Measurements from ENCODE around the gene FOXF1. TPM values are rescaled to one million over a fixed set of nuclear protein-coding genes. Genes with fewer than 3 reads are reported as not detected.

FOXF1 gene
- total and polyA plus RNA-seq, 2 of the 13 experiments (the other 11 are each of a cell fraction or from before 2014, with no cell fraction given) = not detected

DNA sequence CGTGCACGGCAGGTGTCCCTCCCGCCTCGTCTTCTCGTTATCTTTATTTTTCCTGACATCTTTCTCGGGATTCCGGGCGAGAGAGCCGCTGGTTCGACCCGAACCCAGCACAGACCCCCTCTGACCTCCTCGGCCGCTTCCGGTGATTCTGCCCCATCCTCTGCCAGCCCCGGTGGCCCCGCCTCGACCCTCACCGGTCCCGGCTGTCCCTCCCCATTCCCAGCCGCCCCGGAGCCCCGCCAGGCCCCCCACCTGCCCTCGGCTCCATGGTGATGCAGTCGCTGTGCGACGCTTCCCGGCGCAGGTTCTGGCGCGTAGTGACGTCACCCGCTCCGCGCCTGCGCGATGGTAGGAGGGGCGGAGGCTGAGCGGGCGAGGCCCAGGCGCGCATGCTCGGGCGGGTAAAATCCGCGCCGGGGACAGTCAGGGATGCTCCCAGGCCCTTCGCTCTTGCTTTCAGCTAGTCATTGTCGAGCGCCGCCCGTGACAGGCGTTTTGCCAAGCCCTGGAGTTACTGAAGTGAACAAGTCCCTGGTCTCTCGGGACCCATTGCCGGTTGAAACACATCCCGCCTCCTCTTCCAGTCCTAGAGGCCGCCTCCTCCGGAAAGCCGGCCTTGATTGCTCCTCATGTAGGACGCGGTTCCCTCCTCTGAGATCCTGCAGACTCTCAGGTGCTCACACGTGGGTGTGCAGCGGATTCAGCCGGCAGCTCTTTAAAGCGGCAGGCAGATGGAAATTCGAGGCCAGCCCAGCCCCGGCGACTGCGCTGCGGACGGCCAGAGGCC is 44.8 kb downstream of the FOXF1 start, which contains the start of gene MTHFSD:
Gene MTHFSD, minus strand, starts transcription at position 319 of the 787 bp plus-strand sequence. Its CDS starts 51 bp downstream, at position 268.
- ChIA-PET POLR2A (interaction anchor here (0.8 kb wide), 1 partner anchor 14 kb away, joined by 3 read pairs; no protein-coding TSS in a partner anchor), CTCF (ENCODE audit: low intra/inter-chr PET ratio, low total read pairs) (interaction anchor here (1.8 kb wide), 1 partner anchor 9 kb away, joined by 7 read pairs; no protein-coding TSS in a partner anchor)
- peak; percentile 75 for FAIRE-seq
- H3K27ac ChIP-seq (ENCODE audit: extremely low read length, insufficient read depth, low read length) = peak within 1 kb of the TSS; percentile 64
- intact Hi-C loops (cut with micrococcal nuclease; ENCODE audit: unreplicated experiment) (no loop called here), in situ Hi-C loops (cut with HindIII; ENCODE audit: extremely low pct_ligation_motif_present, low pct_unique_long_range_greater_than_20kb) (no loop called here)
- H3K4me2 ChIP-seq (ENCODE audit: low read depth, low read length) = peak within 1 kb of the TSS; percentile 89
- peak within 1 kb of the TSS; percentile 91 for H3K9ac ChIP-seq (ENCODE audit: insufficient read depth, low read depth, low read length)
- ATAC-seq = peak; percentile 94
- peaks cover 0 to 6% of the 10 kb centered on the region in 2 experiments; a peak in 2 of 5 replicates for H3K27me3 ChIP-seq (ENCODE audit: control insufficient read depth in 1 of 2, insufficient read depth in 2 of 2, low read length in 2 of 2)
- TSS peak; percentile 89 for BruUV-seq (replicated peaks)
- H3K79me2 ChIP-seq (ENCODE audit: insufficient read depth, low read length) = peaks cover 9% of the 10 kb centered on the region
- no peaks in the 10 kb centered on the region for H3K9me3 ChIP-seq (ENCODE audit: low read length)
- H3K4me3 ChIP-seq (replicated peaks in 1 of 3; ENCODE audit: insufficient read depth in 1 of 3, low read depth in 2 of 3, low read length in 3 of 3) = peak within 1 kb of the TSS; percentile 80 to 94 (median 94)
- peaks cover 3 to 18% of the 10 kb centered on the region in 2 experiments; a peak in 4 of 5 replicates for H3K36me3 ChIP-seq (replicated peaks in 1 of 2; ENCODE audit: control insufficient read depth in 1 of 2, insufficient read depth in 2 of 2, low read length in 2 of 2)
- WGBS (ENCODE audit: low lambda C conversion rate) = 9% methylated on average over 40 of the region's 70 CpGs
- DNase-seq (ENCODE audit: low spot score) = peak; percentile 85
- no peaks in the 10 kb centered on the region for H4K20me1 ChIP-seq (ENCODE audit: insufficient read depth, low read length)
- H3K4me1 ChIP-seq (ENCODE audit: insufficient read depth, low read length) = peaks cover 15% of the 10 kb centered on the region
- peak within 1 kb of the TSS; percentile 21 for H2AFZ ChIP-seq (ENCODE audit: low read length)
- TF ChIP-seq, protein P1, sequence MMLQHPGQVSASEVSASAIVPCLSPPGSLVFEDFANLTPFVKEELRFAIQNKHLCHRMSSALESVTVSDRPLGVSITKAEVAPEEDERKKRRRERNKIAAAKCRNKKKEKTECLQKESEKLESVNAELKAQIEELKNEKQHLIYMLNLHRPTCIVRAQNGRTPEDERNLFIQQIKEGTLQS (CRISPR knock-in tag; IDR thresholded peaks at IDR 0.05) = no peak
- TF ChIP-seq AFF4 (CRISPR knock-in tag; IDR thresholded peaks at IDR 0.05) (peak; percentile 51; the same call in 1 of the 2 replicates), ELF4 (CRISPR knock-in tag; IDR thresholded peaks at IDR 0.05; ENCODE audit: borderline replicate concordance) (peak; percentile 56; the same call in 1 of the 2 replicates), TCF12 (IDR thresholded peaks at IDR 0.05) (no peak), TCF12 (CRISPR knock-in tag; IDR thresholded peaks at IDR 0.05) (peak; percentile 24; the same call in 1 of the 2 replicates), PPARG (CRISPR knock-in tag; conservative IDR thresholded peaks at IDR 0.05) (0 out of 2 replicates have a peak, but pooled peaks have one; percentile 26), KMT2B (CRISPR knock-in tag; IDR thresholded peaks at IDR 0.05) (peak; percentile 97), PAX8 (CRISPR knock-in tag; IDR thresholded peaks at IDR 0.05; ENCODE audit: borderline replicate concordance) (no peak; the same call in 1 of the 2 replicates), ZNF17 (CRISPR knock-in tag; IDR thresholded peaks at IDR 0.05) (no peak)
- TF ChIP-seq, protein P2, sequence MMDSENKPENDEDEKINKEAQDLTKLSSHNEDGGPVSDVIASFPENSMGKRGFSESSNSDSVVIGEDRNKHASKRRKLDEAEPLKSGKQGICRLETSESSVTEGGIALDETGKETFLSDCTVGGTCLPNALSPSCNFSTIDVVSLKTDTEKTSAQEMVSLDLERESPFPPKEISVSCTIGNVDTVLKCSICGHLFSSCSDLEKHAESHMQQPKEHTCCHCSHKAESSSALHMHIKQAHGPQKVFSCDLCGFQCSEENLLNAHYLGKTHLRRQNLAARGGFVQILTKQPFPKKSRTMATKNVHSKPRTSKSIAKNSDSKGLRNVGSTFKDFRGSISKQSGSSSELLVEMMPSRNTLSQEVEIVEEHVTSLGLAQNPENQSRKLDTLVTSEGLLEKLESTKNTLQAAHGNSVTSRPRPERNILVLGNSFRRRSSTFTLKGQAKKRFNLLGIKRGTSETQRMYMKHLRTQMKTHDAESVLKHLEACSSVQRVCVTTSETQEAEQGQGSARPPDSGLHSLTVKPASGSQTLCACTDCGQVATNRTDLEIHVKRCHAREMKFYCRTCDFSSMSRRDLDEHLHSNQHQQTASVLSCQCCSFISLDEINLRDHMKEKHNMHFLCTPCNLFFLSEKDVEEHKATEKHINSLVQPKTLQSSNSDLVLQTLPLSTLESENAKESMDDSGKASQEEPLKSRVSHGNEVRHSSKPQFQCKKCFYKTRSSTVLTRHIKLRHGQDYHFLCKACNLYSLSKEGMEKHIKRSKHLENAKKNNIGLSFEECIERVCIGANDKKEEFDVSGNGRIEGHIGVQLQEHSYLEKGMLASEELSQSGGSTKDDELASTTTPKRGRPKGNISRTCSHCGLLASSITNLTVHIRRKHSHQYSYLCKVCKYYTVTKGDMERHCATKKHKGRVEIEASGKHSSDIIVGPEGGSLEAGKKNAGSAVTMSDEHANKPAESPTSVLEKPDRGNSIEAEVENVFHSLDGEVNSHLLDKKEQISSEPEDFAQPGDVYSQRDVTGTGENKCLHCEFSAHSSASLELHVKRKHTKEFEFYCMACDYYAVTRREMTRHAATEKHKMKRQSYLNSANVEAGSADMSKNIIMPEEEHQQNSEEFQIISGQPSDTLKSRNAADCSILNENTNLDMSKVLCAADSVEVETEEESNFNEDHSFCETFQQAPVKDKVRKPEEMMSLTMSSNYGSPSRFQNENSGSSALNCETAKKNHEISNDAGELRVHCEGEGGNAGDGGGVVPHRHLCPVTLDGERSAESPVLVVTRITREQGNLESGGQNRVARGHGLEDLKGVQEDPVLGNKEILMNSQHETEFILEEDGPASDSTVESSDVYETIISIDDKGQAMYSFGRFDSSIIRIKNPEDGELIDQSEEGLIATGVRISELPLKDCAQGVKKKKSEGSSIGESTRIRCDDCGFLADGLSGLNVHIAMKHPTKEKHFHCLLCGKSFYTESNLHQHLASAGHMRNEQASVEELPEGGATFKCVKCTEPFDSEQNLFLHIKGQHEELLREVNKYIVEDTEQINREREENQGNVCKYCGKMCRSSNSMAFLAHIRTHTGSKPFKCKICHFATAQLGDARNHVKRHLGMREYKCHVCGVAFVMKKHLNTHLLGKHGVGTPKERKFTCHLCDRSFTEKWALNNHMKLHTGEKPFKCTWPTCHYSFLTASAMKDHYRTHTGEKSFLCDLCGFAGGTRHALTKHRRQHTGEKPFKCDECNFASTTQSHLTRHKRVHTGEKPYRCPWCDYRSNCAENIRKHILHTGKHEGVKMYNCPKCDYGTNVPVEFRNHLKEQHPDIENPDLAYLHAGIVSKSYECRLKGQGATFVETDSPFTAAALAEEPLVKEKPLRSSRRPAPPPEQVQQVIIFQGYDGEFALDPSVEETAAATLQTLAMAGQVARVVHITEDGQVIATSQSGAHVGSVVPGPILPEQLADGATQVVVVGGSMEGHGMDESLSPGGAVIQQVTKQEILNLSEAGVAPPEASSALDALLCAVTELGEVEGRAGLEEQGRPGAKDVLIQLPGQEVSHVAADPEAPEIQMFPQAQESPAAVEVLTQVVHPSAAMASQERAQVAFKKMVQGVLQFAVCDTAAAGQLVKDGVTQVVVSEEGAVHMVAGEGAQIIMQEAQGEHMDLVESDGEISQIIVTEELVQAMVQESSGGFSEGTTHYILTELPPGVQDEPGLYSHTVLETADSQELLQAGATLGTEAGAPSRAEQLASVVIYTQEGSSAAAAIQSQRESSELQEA (CRISPR knock-in tag; IDR thresholded peaks at IDR 0.05; ENCODE audit: not compliant biosample characterization) = peak; percentile 53

Measured in HepG2 (cell line).